ENCODE results near the gene ENOX2.
"Not testable (repeated sequence)": the region's sequence is repeated elsewhere in the genome, so short reads cannot be mapped to it uniquely, and the experiment has no call there.

GRCh38 chrX:130791870-130792269 is 111.1 kb downstream of the ENOX2 start:
- TF ChIP-seq CTCF (conservative IDR thresholded peaks at IDR 0.05); EZH2 (IDR thresholded peaks at IDR 0.05; ENCODE audit: low read depth): not testable (repeated sequence)

All from PC-9 (cell line).